Esophagus muscularis mucosa (tissue), 3 donors: ENCODE measurements around the gene LRRC8C.

ENCODE experiments used
- CTCF ChIP-seq, 3 experiments: fragments of 200-600 bp in 2 of 3; fragments of 450-650 bp in 1 of 3; sonication (generic) in 2 of 3; IDR thresholded peaks; one replicate each; pipeline ENCODE4 v1.5.1; 2017 to 2019; ENCODE audit warnings: antibody characterized with exemption in 3 of 3, mild to moderate bottlenecking in 2 of 3, moderate library complexity in 1 of 3
- POLR2A ChIP-seq: fragments of 450-650 bp; IDR thresholded peaks from one replicate; pipeline ENCODE4 v1.6.1; 2017; ENCODE audit warnings: antibody characterized with exemption, moderate library complexity, mild to moderate bottlenecking, low read depth

- no peak for TF ChIP-seq POLR2A
- TF ChIP-seq CTCF (IDR thresholded peaks at IDR 0.05): no peak
These were observed 101.5 kb downstream of the LRRC8C start for GRCh38 chr1:89734442-89734841.
